Measurements from ENCODE around the gene TSSK6.

GRCh38 chr19:19559931-19560330 lies 44.6 kb upstream of the TSSK6 start:
- TF ChIP-seq CTCF (IDR thresholded peaks at IDR 0.05; ENCODE audit: poor library complexity) (no peak), EZH2phosphoT487 (IDR thresholded peaks at IDR 0.05; ENCODE audit: low read depth, severe bottlenecking, unreplicated experiment) (no peak), EZH2 (IDR thresholded peaks at IDR 0.05; ENCODE audit: borderline replicate concordance) (no peak)

Measured in hepatocyte (in vitro differentiated cells).